Mesenchymal stem cell (in vitro differentiated cells and primary cell): ENCODE data around the gene RTN4IP1.
"Not testable (repeated sequence)": the region's sequence is repeated elsewhere in the genome, so short reads cannot be mapped to it uniquely, and the experiment has no call there.

Experiments
- DNase-seq: peaks from one replicate; pipeline ENCODE4 v3.0.0-alpha.2; 2013
- H2AFZ ChIP-seq: one replicate; pipeline ENCODE4 v1.6.1; 2013; ENCODE audit warnings: low read depth, mild to moderate bottlenecking, control low read depth, inconsistent platforms, low read length, moderate library complexity
- H2AK5ac ChIP-seq: 2 replicates; pipeline ENCODE4 v1.6.1; 2013; ENCODE audit warnings: low read length, moderate library complexity, mild to moderate bottlenecking, inconsistent platforms; ENCODE audit not compliant: severe bottlenecking
- H2BK120ac ChIP-seq: one replicate; pipeline ENCODE4 v1.6.1; 2013; ENCODE audit warnings: low read depth, mild to moderate bottlenecking, inconsistent platforms, low read length, moderate library complexity
- H2BK12ac ChIP-seq, 2 experiments: one replicate each; pipeline ENCODE4 v1.6.1; 2013; ENCODE audit warnings: inconsistent platforms in 2 of 2, low read length in 2 of 2, mild to moderate bottlenecking in 2 of 2, moderate library complexity in 2 of 2, control low read depth in 1 of 2
- H2BK15ac ChIP-seq: one replicate; pipeline ENCODE4 v1.6.1; 2013; ENCODE audit warnings: mild to moderate bottlenecking, low read depth, inconsistent platforms; ENCODE audit not compliant: poor library complexity, severe bottlenecking
- H2BK5ac ChIP-seq: 2 replicates; pipeline ENCODE4 v1.6.1; 2013; ENCODE audit warnings: low read depth, mild to moderate bottlenecking, low read length, control low read depth, inconsistent platforms; ENCODE audit not compliant: poor library complexity, severe bottlenecking
- H3K14ac ChIP-seq, 2 experiments: one replicate each; pipeline ENCODE4 v1.6.1; 2013; ENCODE audit warnings: inconsistent platforms in 2 of 2, low read length in 2 of 2, control low read depth in 1 of 2, mild to moderate bottlenecking in 1 of 2, moderate library complexity in 1 of 2
- H3K18ac ChIP-seq, 2 experiments: one replicate each; pipeline ENCODE4 v1.6.1; 2013; ENCODE audit warnings: inconsistent platforms in 2 of 2, low read length in 2 of 2, control low read depth in 1 of 2, low read depth in 1 of 2, mild to moderate bottlenecking in 1 of 2
- H3K23ac ChIP-seq, 2 experiments: one replicate each; pipeline ENCODE4 v1.6.1; 2013; ENCODE audit warnings: inconsistent platforms in 2 of 2, low read length in 2 of 2, mild to moderate bottlenecking in 2 of 2, moderate library complexity in 2 of 2, control low read depth in 1 of 2
- H3K27ac ChIP-seq: 2 replicates; pipeline ENCODE4 v1.5.1; 2013; ENCODE audit warnings: mild to moderate bottlenecking, moderate library complexity, low read length, control low read depth, inconsistent platforms; ENCODE audit not compliant: poor library complexity, severe bottlenecking
- H3K27me3 ChIP-seq, 2 experiments: 2 replicates each; pipeline versions ENCODE4 v1.6.1 to v1.7.0; 2013; ENCODE audit warnings: low read length in 2 of 2, mild to moderate bottlenecking in 2 of 2, moderate library complexity in 2 of 2, control low read depth in 1 of 2, inconsistent platforms in 1 of 2; ENCODE audit not compliant: control insufficient read depth in 1 of 2, insufficient read depth in 1 of 2
- H3K36me3 ChIP-seq, 2 experiments: 2 replicates each; pipeline versions ENCODE4 v1.6.1 to v1.7.0; 2013; ENCODE audit warnings: low read length in 2 of 2, control low read depth in 1 of 2, inconsistent platforms in 1 of 2, low read depth in 1 of 2, mild to moderate bottlenecking in 1 of 2; ENCODE audit not compliant: insufficient read depth in 2 of 2, control insufficient read depth in 1 of 2
- H3K4ac ChIP-seq, 2 experiments: one replicate each; pipeline ENCODE4 v1.6.1; 2013; ENCODE audit warnings: inconsistent platforms in 2 of 2, low read length in 2 of 2, mild to moderate bottlenecking in 2 of 2, moderate library complexity in 2 of 2, control low read depth in 1 of 2, low read depth in 1 of 2
- H3K4me1 ChIP-seq: 2 replicates; pipeline ENCODE4 v1.6.1; 2013; ENCODE audit warnings: low read depth, low read length, control low read depth; ENCODE audit not compliant: control insufficient read depth, insufficient read depth
- H3K4me2 ChIP-seq: 2 replicates; pipeline ENCODE4 v1.6.1; 2013; ENCODE audit warnings: low read length, mild to moderate bottlenecking, inconsistent platforms; ENCODE audit not compliant: poor library complexity, severe bottlenecking
- H3K4me3 ChIP-seq, 2 experiments: 2 replicates each; pipeline versions ENCODE4 v1.5.1 to v1.7.0; 2013; ENCODE audit warnings: low read length in 2 of 2, mild to moderate bottlenecking in 2 of 2, control low read depth in 1 of 2, low read depth in 1 of 2; ENCODE audit not compliant: insufficient read depth in 1 of 2
- H3K79me1 ChIP-seq: replicated peaks from 2 replicates; pipeline ENCODE4 v1.6.1; 2013; ENCODE audit warnings: mild to moderate bottlenecking, control low read depth, low read length, inconsistent platforms; ENCODE audit not compliant: poor library complexity, severe bottlenecking
- H3K9ac ChIP-seq: 2 replicates; pipeline ENCODE4 v1.7.0; 2013; ENCODE audit warnings: mild to moderate bottlenecking, low read length, moderate library complexity
- H3K9me3 ChIP-seq: 2 replicates; pipeline ENCODE4 v1.7.0; 2013; ENCODE audit warnings: mild to moderate bottlenecking, low read length; ENCODE audit not compliant: control insufficient read depth
- H4K8ac ChIP-seq: one replicate; pipeline ENCODE4 v1.6.1; 2013; ENCODE audit warnings: inconsistent platforms, mild to moderate bottlenecking, low read length, moderate library complexity
- H4K91ac ChIP-seq: one replicate; pipeline ENCODE4 v1.6.1; 2013; ENCODE audit warnings: mild to moderate bottlenecking, low read length, inconsistent platforms
- WGBS: methylation state at CpG from one replicate; pipeline ENCODE4 v1.1.7; 2013; ENCODE audit warnings: mixed read lengths; 5-methylcytosine and 5-hydroxymethylcytosine counted together

Gene RTN4IP1

DNA sequence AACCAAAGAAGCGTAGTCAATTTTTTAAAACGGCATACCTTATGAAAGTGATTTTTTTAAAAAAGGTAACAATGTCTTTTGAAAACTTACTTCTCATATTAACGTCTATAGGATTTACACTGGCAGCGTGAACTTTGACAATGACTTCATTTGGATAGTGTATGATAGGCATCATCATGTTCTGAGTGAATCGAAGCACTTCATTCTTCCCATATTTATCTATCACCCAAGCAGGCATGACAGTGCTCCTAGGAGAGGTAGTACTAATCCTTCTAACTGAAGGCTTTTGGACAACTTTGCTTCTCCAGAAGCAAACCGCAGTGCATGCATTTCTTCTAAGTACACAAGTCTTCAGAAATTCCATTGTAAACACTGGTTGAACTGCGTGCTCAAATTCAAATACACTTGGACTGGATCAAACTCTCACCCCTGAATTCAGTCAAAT lies 618 bp downstream of the RTN4IP1 start:
- H3K4me2 ChIP-seq, result peak overlapping the region; percentile 77
- H3K79me1 ChIP-seq, result peaks cover 7% of the 10 kb centered on the region
- H3K27me3 ChIP-seq, result no peaks in the 10 kb centered on the region
- no peaks in the 10 kb centered on the region for H3K36me3 ChIP-seq
- no peak overlapping the region for H3K4ac ChIP-seq
- DNase-seq, result no peak
- peak overlapping the region; percentile 67 to 100 for H3K4me3 ChIP-seq
- no peak overlapping the region for H2BK12ac ChIP-seq
- H2BK5ac ChIP-seq, result no peak overlapping the region
- peak overlapping the region; percentile 100 for H3K9ac ChIP-seq
- no peak overlapping the region for H4K91ac ChIP-seq
- H3K27ac ChIP-seq, result peak overlapping the region; percentile 67
- H3K23ac ChIP-seq, result no peak overlapping the region
- H2BK15ac ChIP-seq, result no peak overlapping the region
- no peak overlapping the region for H2AFZ ChIP-seq
- no peak overlapping the region for H3K14ac ChIP-seq
- 27% methylated on average over 3 of the region's 7 CpGs for WGBS
- H4K8ac ChIP-seq, result peak overlapping the region; percentile 66
- no peak overlapping the region for H2BK120ac ChIP-seq
- no peaks in the 10 kb centered on the region for H3K9me3 ChIP-seq
- H3K18ac ChIP-seq, result no peak overlapping the region
- no peak overlapping the region for H2AK5ac ChIP-seq
- H3K4me1 ChIP-seq, result no peaks in the 10 kb centered on the region

DNA sequence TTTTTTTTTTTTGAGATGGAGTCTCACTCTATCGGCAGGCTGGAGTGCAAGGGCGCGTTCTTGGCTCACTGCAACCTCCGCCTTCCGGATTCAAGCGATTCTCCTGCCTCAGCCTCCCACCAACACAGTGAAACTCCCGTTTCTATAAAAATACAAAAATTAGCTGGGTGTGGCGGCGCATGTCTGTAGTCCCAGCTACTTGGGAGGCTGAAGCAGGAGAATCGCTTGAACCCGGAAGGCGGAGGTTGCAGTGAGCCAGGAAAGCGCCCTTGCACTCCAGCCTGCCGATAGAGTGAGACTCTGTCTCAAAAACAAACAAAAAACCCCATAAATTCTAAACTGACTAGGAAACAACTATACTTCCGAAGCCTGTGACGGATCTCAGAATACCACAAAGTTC lies 1.5 kb downstream of the RTN4IP1 start:
- 94% methylated on average over 16 of the region's 16 CpGs for WGBS
- H3K23ac ChIP-seq, H3K36me3 ChIP-seq, H3K79me1 ChIP-seq, H4K91ac ChIP-seq, H3K4me3 ChIP-seq, H2AFZ ChIP-seq, H3K4me1 ChIP-seq, H2AK5ac ChIP-seq, H2BK5ac ChIP-seq, H2BK12ac ChIP-seq, H3K27me3 ChIP-seq, H3K4ac ChIP-seq, H4K8ac ChIP-seq, H3K9me3 ChIP-seq, H2BK120ac ChIP-seq, H3K27ac ChIP-seq, DNase-seq, H3K18ac ChIP-seq, H3K4me2 ChIP-seq, H3K14ac ChIP-seq, H2BK15ac ChIP-seq, H3K9ac ChIP-seq: not testable (repeated sequence)

DNA sequence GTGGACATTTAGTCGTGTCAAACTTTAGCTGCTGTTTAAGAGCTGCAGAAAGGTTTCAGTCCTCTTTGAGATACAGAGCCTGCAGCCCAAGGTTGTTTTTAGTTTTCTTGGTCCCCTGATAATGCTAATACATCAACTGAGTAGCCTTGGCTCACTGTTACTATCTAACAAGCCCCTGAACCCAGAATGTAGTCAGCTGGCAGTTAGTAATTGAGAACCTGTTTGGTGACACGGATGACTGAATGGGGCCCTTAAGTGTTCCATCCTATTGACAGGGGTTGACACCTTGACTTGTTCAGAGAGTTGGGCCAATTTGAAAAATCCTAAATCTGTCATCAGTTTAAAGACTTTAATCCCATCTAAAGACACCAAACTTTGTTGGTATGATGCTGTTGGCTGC lies 2.8 kb downstream of the RTN4IP1 start:
- Histone ChIP-seq H3K9me3 (no peaks in the 10 kb centered on the region), H3K27ac (no peak overlapping the region), H2BK120ac (no peak overlapping the region), H3K4ac (no peak overlapping the region), H3K79me1 (peaks cover 5% of the 10 kb centered on the region), H2BK15ac (no peak overlapping the region), H3K36me3 (peaks cover 0 to 11% of the 10 kb centered on the region in 2 experiments), H4K8ac (no peak overlapping the region), H3K4me1 (peaks cover 2% of the 10 kb centered on the region), H4K91ac (no peak overlapping the region), H2AFZ (no peak overlapping the region), H3K4me3 (no peak overlapping the region), H3K4me2 (no peak overlapping the region), H3K9ac (no peak overlapping the region), H2BK5ac (no peak overlapping the region), H3K23ac (peak overlapping the region in 1 of 2 experiments; percentile 69), H3K18ac (no peak overlapping the region), H3K27me3 (no peaks in the 10 kb centered on the region), H2BK12ac (no peak overlapping the region), H3K14ac (no peak overlapping the region), H2AK5ac (no peak overlapping the region)
- 70% methylated on average over 1 of the region's 2 CpGs for WGBS
- no peak for DNase-seq

DNA sequence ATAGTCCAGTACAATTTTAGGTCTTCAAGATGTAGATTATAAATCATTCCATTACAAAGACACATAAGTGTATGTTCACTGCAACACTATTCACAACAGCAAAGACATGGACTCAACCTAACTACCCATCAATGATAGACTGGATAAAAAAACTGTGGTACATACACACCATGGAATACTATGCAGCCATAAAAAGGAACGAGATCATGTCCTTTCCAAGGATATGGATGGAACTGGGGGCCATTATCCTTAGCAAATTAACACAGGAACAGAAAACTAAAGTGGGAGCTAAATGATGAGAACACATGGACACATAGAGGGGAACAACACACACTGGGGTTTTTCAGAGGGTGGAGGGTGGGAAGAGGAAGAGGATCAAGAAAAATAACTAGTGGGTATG lies 6.3 kb downstream of the RTN4IP1 start:
- Histone ChIP-seq H3K18ac (no peak overlapping the region), H3K23ac (no peak overlapping the region), H4K91ac (no peak overlapping the region), H4K8ac (no peak overlapping the region), H3K27ac (no peak overlapping the region), H3K4me3 (no peak overlapping the region), H3K9me3 (no peaks in the 10 kb centered on the region), H3K14ac (no peak overlapping the region), H3K79me1 (peaks cover 6% of the 10 kb centered on the region), H3K27me3 (no peaks in the 10 kb centered on the region), H3K4me2 (no peak overlapping the region), H3K4ac (no peak overlapping the region), H2AFZ (no peak overlapping the region), H3K4me1 (peaks cover 2% of the 10 kb centered on the region), H2BK120ac (no peak overlapping the region), H2BK5ac (no peak overlapping the region), H3K9ac (no peak overlapping the region), H2BK15ac (no peak overlapping the region), H2BK12ac (no peak overlapping the region), H2AK5ac (no peak overlapping the region), H3K36me3 (peaks cover 0 to 15% of the 10 kb centered on the region in 2 experiments)
- WGBS, result 82% methylated on average over 1 of the region's 1 CpG
- no peak for DNase-seq
